ENCODE data around the gene NKX6-1.

- TF ChIP-seq EZH2 (IDR thresholded peaks at IDR 0.05; ENCODE audit: borderline replicate concordance, low read depth, low read length, severe bottlenecking) (no peak), CTCF (IDR thresholded peaks at IDR 0.05; ENCODE audit: extremely low read depth in 1 of 2, insufficient read depth in 1 of 2, low read depth in 1 of 2, low read length in 2 of 2) (no peak), GATA2 (IDR thresholded peaks at IDR 0.05; ENCODE audit: insufficient read depth, insufficient read length, low read depth, low read length) (no peak), POLR2A (IDR thresholded peaks at IDR 0.05; ENCODE audit: low read depth, low read length) (no peak)
These were observed 4.6 kb downstream of the NKX6-1 start for GRCh38 chr4:84494531-84494930.

Data from endothelial cell of umbilical vein (primary cell).